Epithelial cell of esophagus (primary cell): Measurements from ENCODE around the gene ANO10.
A peak's percentile ranks its signal among the peaks of the same experiment; 100 is the strongest.

Source experiments
- DNase-seq: peaks from one replicate; pipeline ENCODE4 v3.0.0; 2010; ENCODE audit warnings: low read depth
- H3K4me3 ChIP-seq: 2 replicates; pipeline ENCODE4 v1.5.1; 2011; ENCODE audit warnings: mild to moderate bottlenecking, low read length, control low read depth
- CTCF ChIP-seq: IDR thresholded peaks from 2 replicates; pipeline ENCODE4 v1.5.1; 2011; ENCODE audit warnings: low read depth, mild to moderate bottlenecking, low read length, control low read depth, inconsistent platforms; ENCODE audit not compliant: insufficient read depth; ENCODE audit errors: missing control alignments

Gene ANO10

GRCh38 chr3:43411429-43411828, 210.4 kb downstream of the ANO10 start:
- no peak for DNase-seq
- TF ChIP-seq CTCF = no peak

GRCh38 chr3:43410592-43410991, 211.2 kb downstream of the ANO10 start:
- no peak for TF ChIP-seq CTCF
- H3K4me3 ChIP-seq = no peak overlapping the region
- DNase-seq = no peak

More at GRCh38 chr3:43411429-43411828, 210.4 kb downstream of the ANO10 start:
- H3K4me3 ChIP-seq = no peak overlapping the region

- no peak for DNase-seq
- no peak for TF ChIP-seq CTCF
These were observed 212.3 kb downstream of the ANO10 start for GRCh38 chr3:43409506-43409905.

GRCh38 chr3:43406643-43407023, 215.2 kb downstream of the ANO10 start:
- no peak overlapping the region for H3K4me3 ChIP-seq
- DNase-seq = no peak
- no peak for TF ChIP-seq CTCF

More at GRCh38 chr3:43409506-43409905, 212.3 kb downstream of the ANO10 start:
- no peak overlapping the region for H3K4me3 ChIP-seq

GRCh38 chr3:43405888-43406642, 215.7 kb downstream of the ANO10 start:
- no peak for TF ChIP-seq CTCF
- peak; percentile 9 for DNase-seq
- no peak overlapping the region for H3K4me3 ChIP-seq

GRCh38 chr3:43400781-43401730, 220.8 kb downstream of the ANO10 start:
- no peak for TF ChIP-seq CTCF
- DNase-seq = no peak
- H3K4me3 ChIP-seq = no peak overlapping the region
